ENCODE measurements around the gene SCRT2. TPM values are rescaled to one million over a fixed set of nuclear protein-coding genes. Genes with fewer than 3 reads are reported as not detected.

SCRT2 gene
- total RNA-seq, 1 donor from 2014 or later, result not detected

DNA sequence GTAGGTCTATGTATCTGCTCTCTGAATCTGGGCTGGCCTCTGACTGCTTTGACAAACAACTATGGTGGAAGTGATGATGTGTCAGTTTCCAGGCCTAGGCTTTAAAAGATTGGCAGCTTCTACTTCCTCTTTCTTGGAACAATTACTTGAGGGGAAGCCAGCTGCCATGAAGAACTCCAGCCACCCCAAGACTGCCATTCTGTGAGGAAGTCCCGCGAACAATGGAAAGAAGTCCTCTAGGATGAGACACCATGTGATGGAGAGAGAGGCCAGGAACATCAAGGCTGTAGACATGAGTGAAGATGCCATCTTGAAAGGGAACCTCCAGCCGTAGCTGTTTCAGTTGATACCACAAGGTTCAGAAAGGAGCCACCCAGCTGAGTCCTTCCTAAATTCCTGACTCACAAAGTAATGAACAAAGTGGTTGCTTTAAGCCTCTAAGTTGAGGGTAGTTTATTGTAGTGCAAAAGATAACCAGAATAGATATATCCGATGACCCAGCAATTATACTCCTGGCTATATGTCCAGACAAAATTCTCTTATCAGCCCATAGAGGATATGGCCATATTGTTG lies 50.2 kb downstream of the SCRT2 start:
- Histone ChIP-seq H2AFZ (ENCODE audit: low read depth, low read length) (no peak overlapping the region), H3K9ac (ENCODE audit: low read length) (no peak overlapping the region), H3K36me3 (ENCODE audit: insufficient read depth, low read length) (no peaks in the 10 kb centered on the region), H4K20me1 (ENCODE audit: insufficient read depth, low read length) (no peaks in the 10 kb centered on the region), H3K4me3 (ENCODE audit: insufficient read depth, low read depth, low read length) (no peak overlapping the region), H3K4me1 (ENCODE audit: insufficient read depth, low read length) (peaks cover 3% of the 10 kb centered on the region), H3K4me2 (ENCODE audit: low read length) (no peak overlapping the region), H3K27ac (ENCODE audit: low read depth, low read length) (no peak overlapping the region), H3K9me3 (ENCODE audit: insufficient read depth, low read depth, low read length) (no peaks in the 10 kb centered on the region), H3K79me2 (ENCODE audit: insufficient read depth, low read length) (no peaks in the 10 kb centered on the region), H3K27me3 (ENCODE audit: insufficient read depth, low read length) (peaks cover 8% of the 10 kb centered on the region)
- peaks cover 43% of the 10 kb centered on the region for H3K27me3 Mint-ChIP-seq (ENCODE audit: low read depth, unreplicated experiment)
- FAIRE-seq, result no peak
- H3K36me3 Mint-ChIP-seq (ENCODE audit: low read depth, unreplicated experiment), result no peaks in the 10 kb centered on the region
- peaks cover 7% of the 10 kb centered on the region for H3K4me1 Mint-ChIP-seq (ENCODE audit: low read depth, unreplicated experiment)
- no peak overlapping the region for H3K4me3 Mint-ChIP-seq (ENCODE audit: unreplicated experiment)
- no peak for TF ChIP-seq EZH2 (IDR thresholded peaks at IDR 0.05; ENCODE audit: insufficient read depth, low read length)
- TF ChIP-seq, protein P1, sequence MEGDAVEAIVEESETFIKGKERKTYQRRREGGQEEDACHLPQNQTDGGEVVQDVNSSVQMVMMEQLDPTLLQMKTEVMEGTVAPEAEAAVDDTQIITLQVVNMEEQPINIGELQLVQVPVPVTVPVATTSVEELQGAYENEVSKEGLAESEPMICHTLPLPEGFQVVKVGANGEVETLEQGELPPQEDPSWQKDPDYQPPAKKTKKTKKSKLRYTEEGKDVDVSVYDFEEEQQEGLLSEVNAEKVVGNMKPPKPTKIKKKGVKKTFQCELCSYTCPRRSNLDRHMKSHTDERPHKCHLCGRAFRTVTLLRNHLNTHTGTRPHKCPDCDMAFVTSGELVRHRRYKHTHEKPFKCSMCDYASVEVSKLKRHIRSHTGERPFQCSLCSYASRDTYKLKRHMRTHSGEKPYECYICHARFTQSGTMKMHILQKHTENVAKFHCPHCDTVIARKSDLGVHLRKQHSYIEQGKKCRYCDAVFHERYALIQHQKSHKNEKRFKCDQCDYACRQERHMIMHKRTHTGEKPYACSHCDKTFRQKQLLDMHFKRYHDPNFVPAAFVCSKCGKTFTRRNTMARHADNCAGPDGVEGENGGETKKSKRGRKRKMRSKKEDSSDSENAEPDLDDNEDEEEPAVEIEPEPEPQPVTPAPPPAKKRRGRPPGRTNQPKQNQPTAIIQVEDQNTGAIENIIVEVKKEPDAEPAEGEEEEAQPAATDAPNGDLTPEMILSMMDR (IDR thresholded peaks at IDR 0.05; ENCODE audit: insufficient read depth, low read depth, low read length), result no peak
- peaks cover 5% of the 10 kb centered on the region for H3K9me3 Mint-ChIP-seq (ENCODE audit: unreplicated experiment)
- H3K27ac Mint-ChIP-seq (ENCODE audit: unreplicated experiment), result no peak overlapping the region
- no peak for DNase-seq (ENCODE audit: low read depth)

DNA sequence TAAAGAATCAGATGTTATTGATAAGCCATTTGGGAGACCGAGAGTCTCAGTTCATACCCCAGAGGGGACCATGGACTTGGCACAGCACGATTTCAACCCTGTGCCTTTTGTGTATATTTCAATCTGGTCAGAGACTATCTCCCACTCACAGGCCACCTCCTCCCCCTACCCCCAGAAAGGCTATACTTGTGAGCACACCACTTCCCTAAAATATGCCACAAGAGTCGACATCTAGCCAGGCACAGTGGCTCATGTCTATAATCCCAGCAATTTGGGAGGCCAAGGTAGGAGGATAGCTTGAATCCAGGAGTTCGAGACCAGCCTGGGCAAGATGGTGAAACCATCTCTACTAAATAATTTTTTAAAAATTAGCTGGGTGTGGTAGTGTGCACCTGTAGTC lies 51.9 kb downstream of the SCRT2 start:
- DNase-seq (ENCODE audit: low read depth), result no peak
- H3K4me1 ChIP-seq (ENCODE audit: insufficient read depth, low read length), result peaks cover 3% of the 10 kb centered on the region
- no peaks in the 10 kb centered on the region for H4K20me1 ChIP-seq (ENCODE audit: insufficient read depth, low read length)
- H3K36me3 Mint-ChIP-seq (ENCODE audit: low read depth, unreplicated experiment), result no peaks in the 10 kb centered on the region
- no peak overlapping the region for H3K9ac ChIP-seq (ENCODE audit: low read length)
- H2AFZ ChIP-seq (ENCODE audit: low read depth, low read length), result no peak overlapping the region
- H3K36me3 ChIP-seq (ENCODE audit: insufficient read depth, low read length), result no peaks in the 10 kb centered on the region
- TF ChIP-seq, protein P1 (IDR thresholded peaks at IDR 0.05; ENCODE audit: insufficient read depth, low read depth, low read length), result no peak
- no peak for TF ChIP-seq EZH2 (IDR thresholded peaks at IDR 0.05; ENCODE audit: insufficient read depth, low read length)
- H3K9me3 ChIP-seq (ENCODE audit: insufficient read depth, low read depth, low read length), result peaks cover 3% of the 10 kb centered on the region
- no peaks in the 10 kb centered on the region for H3K79me2 ChIP-seq (ENCODE audit: insufficient read depth, low read length)
- peaks cover 32% of the 10 kb centered on the region for H3K27me3 Mint-ChIP-seq (ENCODE audit: low read depth, unreplicated experiment)
- H3K4me3 ChIP-seq (ENCODE audit: insufficient read depth, low read depth, low read length), result no peak overlapping the region
- H3K9me3 Mint-ChIP-seq (ENCODE audit: unreplicated experiment), result peaks cover 13% of the 10 kb centered on the region
- peaks cover 7% of the 10 kb centered on the region for H3K4me1 Mint-ChIP-seq (ENCODE audit: low read depth, unreplicated experiment)
- H3K27me3 ChIP-seq (ENCODE audit: insufficient read depth, low read length), result peaks cover 10% of the 10 kb centered on the region
- no peak overlapping the region for H3K27ac ChIP-seq (ENCODE audit: low read depth, low read length)
- no peak overlapping the region for H3K27ac Mint-ChIP-seq (ENCODE audit: unreplicated experiment)
- no peak overlapping the region for H3K4me3 Mint-ChIP-seq (ENCODE audit: unreplicated experiment)
- no peak overlapping the region for H3K4me2 ChIP-seq (ENCODE audit: low read length)
- FAIRE-seq, result no peak

DNA sequence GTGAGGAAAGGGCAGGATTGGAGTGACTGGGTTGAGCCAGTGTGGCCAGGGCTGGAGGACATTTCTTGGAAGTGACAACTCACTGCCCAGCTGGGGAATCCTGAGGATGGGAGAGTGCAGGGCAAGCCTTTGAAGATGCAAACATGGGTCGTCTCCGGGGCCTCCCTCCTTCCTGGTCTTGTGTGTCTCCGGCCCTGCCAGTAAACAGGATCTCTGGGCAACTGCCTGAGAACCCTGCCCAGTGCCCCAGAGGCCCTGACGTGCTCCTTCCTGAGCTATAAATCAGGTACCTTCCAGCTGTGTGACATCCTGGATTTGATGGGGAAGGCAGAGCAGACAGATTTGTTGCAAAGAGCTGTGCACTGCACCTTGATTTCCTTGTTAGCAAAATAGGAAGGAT lies 52.6 kb downstream of the SCRT2 start:
- Histone ChIP-seq H3K9ac (ENCODE audit: low read length) (no peak overlapping the region), H2AFZ (ENCODE audit: low read depth, low read length) (no peak overlapping the region), H3K27me3 (ENCODE audit: insufficient read depth, low read length) (peaks cover 10% of the 10 kb centered on the region), H3K79me2 (ENCODE audit: insufficient read depth, low read length) (no peaks in the 10 kb centered on the region), H3K4me1 (ENCODE audit: insufficient read depth, low read length) (peaks cover 3% of the 10 kb centered on the region), H3K9me3 (ENCODE audit: insufficient read depth, low read depth, low read length) (peaks cover 9% of the 10 kb centered on the region), H3K4me2 (ENCODE audit: low read length) (no peak overlapping the region), H3K4me3 (ENCODE audit: insufficient read depth, low read depth, low read length) (no peak overlapping the region), H4K20me1 (ENCODE audit: insufficient read depth, low read length) (no peaks in the 10 kb centered on the region), H3K36me3 (ENCODE audit: insufficient read depth, low read length) (no peaks in the 10 kb centered on the region), H3K27ac (ENCODE audit: low read depth, low read length) (no peak overlapping the region)
- Mint-ChIP-seq H3K4me1 (ENCODE audit: low read depth, unreplicated experiment) (peaks cover 7% of the 10 kb centered on the region), H3K9me3 (ENCODE audit: unreplicated experiment) (peaks cover 19% of the 10 kb centered on the region), H3K27ac (ENCODE audit: unreplicated experiment) (no peak overlapping the region), H3K36me3 (ENCODE audit: low read depth, unreplicated experiment) (no peaks in the 10 kb centered on the region), H3K4me3 (ENCODE audit: unreplicated experiment) (no peak overlapping the region), H3K27me3 (ENCODE audit: low read depth, unreplicated experiment) (peaks cover 30% of the 10 kb centered on the region)
- TF ChIP-seq EZH2 (IDR thresholded peaks at IDR 0.05; ENCODE audit: insufficient read depth, low read length), result no peak
- TF ChIP-seq, protein P1 (IDR thresholded peaks at IDR 0.05; ENCODE audit: insufficient read depth, low read depth, low read length), result no peak
- FAIRE-seq, result no peak
- no peak for DNase-seq (ENCODE audit: low read depth)

Measured in astrocyte (in vitro differentiated cells and primary cell).